Spleen (tissue), 7 donors: ENCODE results near the gene UTRN.

Experiments used
- POLR2A ChIP-seq, 3 donors: fragments of 450-650 bp; IDR thresholded peaks; one replicate each; pipeline ENCODE4 v1.5.1; 2017; ENCODE audit warnings: antibody characterized with exemption in 3 of 3, mild to moderate bottlenecking in 1 of 3
- POLR2AphosphoS5 ChIP-seq, 3 donors: sonication (generic); formaldehyde crosslinking; IDR thresholded peaks; one replicate each; pipeline ENCODE4 v1.5.1; 2017; ENCODE audit warnings: antibody characterized with exemption in 3 of 3
- TF ChIP-seq, protein P1 (sequence below), 11 experiments: fragments of 200-600 bp in 7 of 11; fragments of 450-650 bp in 4 of 11; sonication (generic) in 4 of 11; IDR thresholded peaks in 8 of 11; conservative IDR thresholded peaks in 3 of 11; 1 replicate in 7 of 11; 2 replicates in 4 of 11; pipeline versions ENCODE4 v1.4.0 to v1.8.0; 2016 to 2021; ENCODE audit warnings: antibody characterized with exemption in 11 of 11, inconsistent platforms in 4 of 11, mild to moderate bottlenecking in 1 of 11
- donor health status: DM: no; HTN: no; CAD: no; lungs with moderate emphysema.
- donor health status: DM: no; HTN: no; CAD: no.
- donor health status: DM: no; HTN: no; CAD: no.

DNA sequence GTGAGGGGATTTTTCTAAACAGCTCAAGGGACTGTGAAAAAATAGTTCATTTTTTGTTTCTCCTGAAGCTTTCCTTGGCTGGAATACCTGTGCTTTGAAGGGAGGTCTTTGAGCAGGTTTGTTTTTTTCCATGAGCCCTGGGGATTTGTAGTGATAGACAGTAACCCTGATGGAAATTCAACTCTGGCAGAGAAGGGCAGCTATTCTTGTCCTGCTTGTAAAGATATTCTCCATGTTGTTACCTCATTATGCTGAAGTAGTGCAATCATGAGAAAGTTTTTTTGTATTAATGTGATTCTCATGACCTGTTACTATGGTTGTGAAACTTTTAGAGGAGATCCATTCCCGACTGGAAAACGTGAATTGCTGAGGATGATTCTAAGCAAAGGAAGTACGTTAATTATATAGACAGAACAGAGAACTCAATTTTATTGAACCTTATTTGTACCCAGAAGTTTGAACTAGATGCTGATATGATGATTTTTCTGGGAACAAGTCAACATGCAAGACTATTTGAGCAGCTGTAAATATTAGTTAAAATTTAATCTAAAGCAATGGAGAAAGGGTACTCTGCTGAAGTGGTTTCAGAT is 12.5 kb downstream of the UTRN start:
- TF ChIP-seq, protein P1, sequence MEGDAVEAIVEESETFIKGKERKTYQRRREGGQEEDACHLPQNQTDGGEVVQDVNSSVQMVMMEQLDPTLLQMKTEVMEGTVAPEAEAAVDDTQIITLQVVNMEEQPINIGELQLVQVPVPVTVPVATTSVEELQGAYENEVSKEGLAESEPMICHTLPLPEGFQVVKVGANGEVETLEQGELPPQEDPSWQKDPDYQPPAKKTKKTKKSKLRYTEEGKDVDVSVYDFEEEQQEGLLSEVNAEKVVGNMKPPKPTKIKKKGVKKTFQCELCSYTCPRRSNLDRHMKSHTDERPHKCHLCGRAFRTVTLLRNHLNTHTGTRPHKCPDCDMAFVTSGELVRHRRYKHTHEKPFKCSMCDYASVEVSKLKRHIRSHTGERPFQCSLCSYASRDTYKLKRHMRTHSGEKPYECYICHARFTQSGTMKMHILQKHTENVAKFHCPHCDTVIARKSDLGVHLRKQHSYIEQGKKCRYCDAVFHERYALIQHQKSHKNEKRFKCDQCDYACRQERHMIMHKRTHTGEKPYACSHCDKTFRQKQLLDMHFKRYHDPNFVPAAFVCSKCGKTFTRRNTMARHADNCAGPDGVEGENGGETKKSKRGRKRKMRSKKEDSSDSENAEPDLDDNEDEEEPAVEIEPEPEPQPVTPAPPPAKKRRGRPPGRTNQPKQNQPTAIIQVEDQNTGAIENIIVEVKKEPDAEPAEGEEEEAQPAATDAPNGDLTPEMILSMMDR (IDR thresholded peaks at IDR 0.05 in 8 of 11, conservative IDR thresholded peaks at IDR 0.05 in 3 of 11) = no peak
- TF ChIP-seq POLR2AphosphoS5 (IDR thresholded peaks at IDR 0.05) (no peak), POLR2A (IDR thresholded peaks at IDR 0.05) (no peak)
